ENCODE results near the gene EMC10.

The EMC10 gene

DNA sequence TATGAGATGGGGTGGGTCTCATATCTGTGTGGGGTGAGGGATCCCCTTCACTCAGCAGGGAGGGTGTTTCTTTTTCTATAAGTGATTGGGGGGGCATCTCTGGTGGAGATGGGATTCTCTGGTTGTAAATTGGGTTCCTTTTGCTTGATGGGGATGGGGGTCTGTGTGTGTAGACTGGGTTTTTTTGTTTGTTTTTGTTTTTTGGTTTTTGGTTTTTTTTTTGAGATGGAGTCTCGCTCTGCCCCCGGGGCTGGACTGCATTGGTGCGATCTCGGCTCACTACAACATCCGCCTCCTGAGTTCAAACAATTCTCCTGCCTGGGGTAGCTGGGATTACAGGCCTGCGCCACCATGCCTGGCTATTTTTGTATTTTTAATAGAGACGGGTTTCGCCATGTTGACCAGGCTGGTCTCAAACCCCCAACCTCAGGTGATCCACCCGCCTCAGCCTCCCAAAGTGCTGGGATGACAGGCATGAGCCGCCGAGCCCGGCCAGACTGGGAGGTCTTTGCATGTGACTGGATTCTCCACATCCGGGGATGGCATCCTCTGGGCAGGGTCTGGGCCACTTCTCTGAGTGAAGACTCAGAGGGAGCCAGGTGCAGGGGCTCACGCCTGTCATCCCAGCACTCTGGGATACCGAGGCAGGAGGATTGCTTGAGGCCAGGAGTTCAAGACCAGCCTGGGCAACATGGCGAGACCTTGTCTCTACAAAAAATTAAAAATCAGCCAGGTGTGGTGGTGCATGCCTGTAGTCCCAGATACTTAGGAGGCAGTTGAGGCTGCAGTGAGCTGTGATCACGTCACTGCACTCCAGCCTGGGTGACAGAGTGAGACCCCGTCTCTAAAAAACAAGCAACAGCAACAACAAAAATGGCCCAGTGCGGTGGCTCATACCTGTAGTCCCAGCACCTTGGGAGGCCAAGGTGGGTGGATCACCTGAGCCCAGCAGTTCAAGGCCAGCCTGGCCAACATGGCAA, 42.8 kb upstream of the EMC10 start:
- no peak overlapping the region for H3K23ac ChIP-seq (ENCODE audit: low read length in 2 of 2)
- H3K4me2 ChIP-seq (ENCODE audit: low read length, poor library complexity, severe bottlenecking) = peak overlapping the region; percentile 97
- peaks cover 0 to 62% of the 10 kb centered on the region in 2 experiments for H3K27me3 ChIP-seq (ENCODE audit: control insufficient read depth in 1 of 2, insufficient read depth in 1 of 2, low read length in 2 of 2)
- H3K27ac ChIP-seq (ENCODE audit: low read length, poor library complexity, severe bottlenecking) = peak overlapping the region; percentile 69
- H2BK5ac ChIP-seq (ENCODE audit: low read depth, low read length, poor library complexity, severe bottlenecking) = peak overlapping the region; percentile 34
- H3K9me3 ChIP-seq (ENCODE audit: control insufficient read depth, low read length) = no peaks in the 10 kb centered on the region
- no peak overlapping the region for H4K91ac ChIP-seq (ENCODE audit: low read length)
- H2AK5ac ChIP-seq (ENCODE audit: low read length, severe bottlenecking) = peak overlapping the region; percentile 93
- peaks cover 36% of the 10 kb centered on the region for H3K4me1 ChIP-seq (ENCODE audit: control insufficient read depth, insufficient read depth, low read depth, low read length)
- H2BK120ac ChIP-seq (ENCODE audit: low read depth, low read length) = no peak overlapping the region
- no peak overlapping the region for H3K4me3 ChIP-seq (ENCODE audit: insufficient read depth in 1 of 2, low read depth in 1 of 2, low read length in 2 of 2)
- H3K14ac ChIP-seq (ENCODE audit: low read length in 2 of 2) = no peak overlapping the region
- peaks cover 0 to 8% of the 10 kb centered on the region in 2 experiments for H3K36me3 ChIP-seq (ENCODE audit: control insufficient read depth in 1 of 2, insufficient read depth in 2 of 2, low read depth in 1 of 2, low read length in 2 of 2)
- 91% methylated on average over 18 of the region's 19 CpGs for WGBS
- no peak overlapping the region for H2BK15ac ChIP-seq (ENCODE audit: low read depth, poor library complexity, severe bottlenecking)
- no peak overlapping the region for H4K8ac ChIP-seq (ENCODE audit: low read length)
- H3K4ac ChIP-seq (ENCODE audit: low read depth in 1 of 2, low read length in 2 of 2) = no peak overlapping the region
- H3K79me1 ChIP-seq (replicated peaks; ENCODE audit: low read length, poor library complexity, severe bottlenecking) = no peaks in the 10 kb centered on the region
- H3K9ac ChIP-seq (ENCODE audit: low read length) = no peak overlapping the region
- H2BK12ac ChIP-seq (ENCODE audit: low read length in 2 of 2) = no peak overlapping the region
- DNase-seq = no peak
- no peak overlapping the region for H3K18ac ChIP-seq (ENCODE audit: low read depth in 1 of 2, low read length in 2 of 2)
- no peak overlapping the region for H2AFZ ChIP-seq (ENCODE audit: low read depth, low read length)

DNA sequence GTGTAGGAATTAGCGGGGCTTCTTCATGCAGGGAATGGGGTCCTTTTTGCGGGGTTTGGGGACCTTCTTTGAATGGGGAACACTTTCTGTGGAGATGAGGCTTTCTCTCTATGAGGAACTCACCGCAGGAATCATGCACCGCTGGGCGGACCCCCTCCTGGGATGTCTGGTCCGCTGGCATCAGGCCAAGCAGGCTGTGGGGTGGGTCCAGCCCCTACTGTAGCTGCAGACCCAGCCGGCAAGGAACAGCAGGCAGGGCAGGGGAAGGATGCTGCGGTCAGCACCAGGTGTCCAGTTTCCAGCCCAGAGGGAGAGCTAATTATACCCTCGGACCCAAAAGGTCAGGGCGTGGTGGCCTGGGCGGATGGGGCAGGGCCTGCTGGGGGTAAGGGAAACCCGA, 41.8 kb upstream of the EMC10 start:
- Histone ChIP-seq H3K9ac (ENCODE audit: low read length) (no peak overlapping the region), H3K18ac (ENCODE audit: low read depth in 1 of 2, low read length in 2 of 2) (no peak overlapping the region)
- 70% methylated on average over 11 of the region's 12 CpGs for WGBS

DNA sequence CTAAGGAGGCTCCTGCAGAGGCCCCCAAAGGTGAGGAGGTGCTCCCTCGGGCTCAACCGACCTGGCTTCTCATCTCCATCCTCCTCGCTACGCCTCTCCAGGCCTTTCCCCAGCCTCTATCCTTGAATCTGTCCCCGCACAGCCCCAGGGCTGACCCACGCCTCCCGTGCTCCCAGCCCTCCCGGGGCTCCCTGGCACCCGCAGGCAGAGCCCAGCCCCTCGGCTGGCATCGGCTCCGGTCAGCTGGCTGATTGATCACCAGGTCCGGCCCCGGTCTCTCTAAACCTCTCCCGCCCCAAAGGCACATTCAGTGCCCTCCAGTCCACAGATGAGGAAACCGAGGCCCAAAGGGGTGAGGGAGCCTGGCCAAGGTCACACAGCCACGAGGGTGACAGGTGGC, 41.1 kb upstream of the EMC10 start:
- DNase-seq = no peak
- 92% methylated on average over 13 of the region's 17 CpGs for WGBS
- H2BK15ac ChIP-seq (ENCODE audit: low read depth, poor library complexity, severe bottlenecking) = no peak overlapping the region
- no peak overlapping the region for H2BK120ac ChIP-seq (ENCODE audit: low read depth, low read length)
- peaks cover 36% of the 10 kb centered on the region for H3K4me1 ChIP-seq (ENCODE audit: control insufficient read depth, insufficient read depth, low read depth, low read length)
- peaks cover 0 to 48% of the 10 kb centered on the region in 2 experiments for H3K27me3 ChIP-seq (ENCODE audit: control insufficient read depth in 1 of 2, insufficient read depth in 1 of 2, low read length in 2 of 2)
- no peak overlapping the region for H2AFZ ChIP-seq (ENCODE audit: low read depth, low read length)
- H3K79me1 ChIP-seq (replicated peaks; ENCODE audit: low read length, poor library complexity, severe bottlenecking) = no peaks in the 10 kb centered on the region
- no peak overlapping the region for H4K8ac ChIP-seq (ENCODE audit: low read length)
- no peak overlapping the region for H3K23ac ChIP-seq (ENCODE audit: low read length in 2 of 2)
- no peak overlapping the region for H2BK12ac ChIP-seq (ENCODE audit: low read length in 2 of 2)
- no peak overlapping the region for H3K9ac ChIP-seq (ENCODE audit: low read length)
- H3K18ac ChIP-seq (ENCODE audit: low read depth in 1 of 2, low read length in 2 of 2) = no peak overlapping the region
- H3K4me3 ChIP-seq (ENCODE audit: insufficient read depth in 1 of 2, low read depth in 1 of 2, low read length in 2 of 2) = no peak overlapping the region
- H2BK5ac ChIP-seq (ENCODE audit: low read depth, low read length, poor library complexity, severe bottlenecking) = no peak overlapping the region
- H3K27ac ChIP-seq (ENCODE audit: low read length, poor library complexity, severe bottlenecking) = no peak overlapping the region
- no peaks in the 10 kb centered on the region for H3K9me3 ChIP-seq (ENCODE audit: control insufficient read depth, low read length)
- H3K4ac ChIP-seq (ENCODE audit: low read depth in 1 of 2, low read length in 2 of 2) = no peak overlapping the region
- H3K4me2 ChIP-seq (ENCODE audit: low read length, poor library complexity, severe bottlenecking) = no peak overlapping the region
- no peak overlapping the region for H4K91ac ChIP-seq (ENCODE audit: low read length)
- peaks cover 0 to 8% of the 10 kb centered on the region in 2 experiments for H3K36me3 ChIP-seq (ENCODE audit: control insufficient read depth in 1 of 2, insufficient read depth in 2 of 2, low read depth in 1 of 2, low read length in 2 of 2)
- peak overlapping the region; percentile 6 for H2AK5ac ChIP-seq (ENCODE audit: low read length, severe bottlenecking)
- H3K14ac ChIP-seq (ENCODE audit: low read length in 2 of 2) = no peak overlapping the region

More for the DNA sequence above, 41.8 kb upstream of the EMC10 start:
- H3K4me2 ChIP-seq (ENCODE audit: low read length, poor library complexity, severe bottlenecking) = peak overlapping the region; percentile 12
- no peak overlapping the region for H3K4me3 ChIP-seq (ENCODE audit: insufficient read depth in 1 of 2, low read depth in 1 of 2, low read length in 2 of 2)
- no peak overlapping the region for H2BK15ac ChIP-seq (ENCODE audit: low read depth, poor library complexity, severe bottlenecking)
- peak overlapping the region; percentile 69 for H3K27ac ChIP-seq (ENCODE audit: low read length, poor library complexity, severe bottlenecking)
- H3K36me3 ChIP-seq (ENCODE audit: control insufficient read depth in 1 of 2, insufficient read depth in 2 of 2, low read depth in 1 of 2, low read length in 2 of 2) = peaks cover 0 to 8% of the 10 kb centered on the region in 2 experiments
- no peak overlapping the region for H2BK12ac ChIP-seq (ENCODE audit: low read length in 2 of 2)
- H3K79me1 ChIP-seq (replicated peaks; ENCODE audit: low read length, poor library complexity, severe bottlenecking) = no peaks in the 10 kb centered on the region
- no peak for DNase-seq
- peak overlapping the region; percentile 49 for H2AK5ac ChIP-seq (ENCODE audit: low read length, severe bottlenecking)
- H3K4ac ChIP-seq (ENCODE audit: low read depth in 1 of 2, low read length in 2 of 2) = no peak overlapping the region
- no peak overlapping the region for H2BK120ac ChIP-seq (ENCODE audit: low read depth, low read length)
- no peak overlapping the region for H4K8ac ChIP-seq (ENCODE audit: low read length)
- H3K14ac ChIP-seq (ENCODE audit: low read length in 2 of 2) = no peak overlapping the region
- peaks cover 36% of the 10 kb centered on the region for H3K4me1 ChIP-seq (ENCODE audit: control insufficient read depth, insufficient read depth, low read depth, low read length)
- no peak overlapping the region for H4K91ac ChIP-seq (ENCODE audit: low read length)
- H2AFZ ChIP-seq (ENCODE audit: low read depth, low read length) = no peak overlapping the region
- peak overlapping the region; percentile 12 for H2BK5ac ChIP-seq (ENCODE audit: low read depth, low read length, poor library complexity, severe bottlenecking)
- H3K9me3 ChIP-seq (ENCODE audit: control insufficient read depth, low read length) = no peaks in the 10 kb centered on the region
- H3K23ac ChIP-seq (ENCODE audit: low read length in 2 of 2) = no peak overlapping the region
- peaks cover 0 to 52% of the 10 kb centered on the region in 2 experiments for H3K27me3 ChIP-seq (ENCODE audit: control insufficient read depth in 1 of 2, insufficient read depth in 1 of 2, low read length in 2 of 2)

DNA sequence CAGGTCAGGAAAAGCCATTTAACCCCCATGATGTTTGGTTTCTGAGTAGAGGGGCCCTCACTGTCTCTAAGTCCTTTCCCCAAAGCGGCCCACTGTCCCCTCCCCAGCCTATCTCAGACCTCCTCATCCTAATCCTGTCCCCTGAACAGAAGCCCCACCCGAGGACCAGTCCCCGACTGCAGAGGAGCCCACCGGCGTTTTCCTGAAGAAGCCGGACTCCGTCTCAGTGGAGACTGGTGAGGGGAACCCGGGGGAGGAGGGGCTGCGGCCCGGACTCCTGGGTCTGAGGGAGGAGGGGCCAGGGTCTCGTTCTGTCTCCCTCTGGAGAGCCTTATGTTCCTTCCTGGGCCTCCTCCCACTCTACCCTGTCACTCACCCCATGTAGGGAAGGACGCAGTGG, 40.7 kb upstream of the EMC10 start:
- H3K36me3 ChIP-seq (ENCODE audit: control insufficient read depth in 1 of 2, insufficient read depth in 2 of 2, low read depth in 1 of 2, low read length in 2 of 2) = peaks cover 0 to 8% of the 10 kb centered on the region in 2 experiments
- H4K8ac ChIP-seq (ENCODE audit: low read length) = no peak overlapping the region
- H3K9ac ChIP-seq (ENCODE audit: low read length) = no peak overlapping the region
- H3K4me2 ChIP-seq (ENCODE audit: low read length, poor library complexity, severe bottlenecking) = no peak overlapping the region
- H3K79me1 ChIP-seq (replicated peaks; ENCODE audit: low read length, poor library complexity, severe bottlenecking) = no peaks in the 10 kb centered on the region
- no peak overlapping the region for H3K4ac ChIP-seq (ENCODE audit: low read depth in 1 of 2, low read length in 2 of 2)
- H3K23ac ChIP-seq (ENCODE audit: low read length in 2 of 2) = no peak overlapping the region
- H3K4me3 ChIP-seq (ENCODE audit: insufficient read depth in 1 of 2, low read depth in 1 of 2, low read length in 2 of 2) = no peak overlapping the region
- no peak for DNase-seq
- no peak overlapping the region for H2BK5ac ChIP-seq (ENCODE audit: low read depth, low read length, poor library complexity, severe bottlenecking)
- no peak overlapping the region for H2AK5ac ChIP-seq (ENCODE audit: low read length, severe bottlenecking)
- H3K27me3 ChIP-seq (ENCODE audit: control insufficient read depth in 1 of 2, insufficient read depth in 1 of 2, low read length in 2 of 2) = peaks cover 0 to 44% of the 10 kb centered on the region in 2 experiments
- H3K9me3 ChIP-seq (ENCODE audit: control insufficient read depth, low read length) = no peaks in the 10 kb centered on the region
- no peak overlapping the region for H3K14ac ChIP-seq (ENCODE audit: low read length in 2 of 2)
- H3K4me1 ChIP-seq (ENCODE audit: control insufficient read depth, insufficient read depth, low read depth, low read length) = peaks cover 36% of the 10 kb centered on the region
- no peak overlapping the region for H3K18ac ChIP-seq (ENCODE audit: low read depth in 1 of 2, low read length in 2 of 2)
- H2AFZ ChIP-seq (ENCODE audit: low read depth, low read length) = no peak overlapping the region
- no peak overlapping the region for H2BK12ac ChIP-seq (ENCODE audit: low read length in 2 of 2)
- no peak overlapping the region for H2BK15ac ChIP-seq (ENCODE audit: low read depth, poor library complexity, severe bottlenecking)
- no peak overlapping the region for H3K27ac ChIP-seq (ENCODE audit: low read length, poor library complexity, severe bottlenecking)
- WGBS = 88% methylated on average over 11 of the region's 12 CpGs
- no peak overlapping the region for H4K91ac ChIP-seq (ENCODE audit: low read length)
- H2BK120ac ChIP-seq (ENCODE audit: low read depth, low read length) = no peak overlapping the region
